ENCODE data around the gene BHMT2. TPM values are rescaled to one million over a fixed set of nuclear protein-coding genes. Genes with fewer than 3 reads are reported as not detected.

Gene BHMT2
- total and polyA plus RNA-seq, 8 donors: 0.28 to 2.8 (median 1.6) TPM

DNA sequence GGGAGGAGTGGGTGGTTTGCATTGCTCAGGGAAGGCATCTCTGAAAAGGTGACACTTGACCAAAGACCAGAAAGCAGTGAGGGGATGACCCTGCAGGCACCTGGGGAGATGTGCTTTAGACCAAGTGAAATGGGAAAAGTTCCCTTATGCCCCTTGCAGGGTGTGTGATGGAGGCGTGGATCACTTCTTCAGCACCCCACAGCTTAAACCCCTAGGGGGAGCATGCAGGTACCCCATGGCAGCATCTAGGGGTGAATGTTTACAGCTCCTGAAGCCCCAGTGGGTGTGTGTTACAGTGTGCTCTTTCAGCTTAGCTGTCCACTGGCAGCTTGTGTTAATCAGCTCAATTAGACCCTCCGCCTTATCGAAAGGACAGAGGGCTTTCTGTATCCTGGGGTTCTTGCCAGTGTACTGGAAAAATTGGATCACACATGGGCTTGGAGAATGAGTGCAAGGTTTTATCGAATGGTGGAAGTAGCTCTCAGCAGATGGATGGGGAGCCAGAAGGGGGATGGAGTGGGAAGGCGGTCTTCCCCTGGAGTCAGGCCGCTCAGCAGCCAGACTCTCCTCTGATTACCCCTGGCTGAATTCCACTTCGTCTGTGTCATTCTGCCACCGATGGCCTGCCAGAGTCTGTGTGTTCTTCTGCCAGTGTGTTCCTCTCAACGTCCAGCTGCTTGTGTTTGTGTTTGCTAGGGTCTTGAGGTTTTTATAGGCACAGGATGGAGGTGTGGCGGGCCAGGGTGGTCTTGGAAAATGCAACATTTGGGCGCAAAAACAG is 6.3 kb downstream of the BHMT2 start:
- ATAC-seq: no peak
- H3K27me3 ChIP-seq: no peaks in the 10 kb centered on the region
- TF ChIP-seq, protein P1, sequence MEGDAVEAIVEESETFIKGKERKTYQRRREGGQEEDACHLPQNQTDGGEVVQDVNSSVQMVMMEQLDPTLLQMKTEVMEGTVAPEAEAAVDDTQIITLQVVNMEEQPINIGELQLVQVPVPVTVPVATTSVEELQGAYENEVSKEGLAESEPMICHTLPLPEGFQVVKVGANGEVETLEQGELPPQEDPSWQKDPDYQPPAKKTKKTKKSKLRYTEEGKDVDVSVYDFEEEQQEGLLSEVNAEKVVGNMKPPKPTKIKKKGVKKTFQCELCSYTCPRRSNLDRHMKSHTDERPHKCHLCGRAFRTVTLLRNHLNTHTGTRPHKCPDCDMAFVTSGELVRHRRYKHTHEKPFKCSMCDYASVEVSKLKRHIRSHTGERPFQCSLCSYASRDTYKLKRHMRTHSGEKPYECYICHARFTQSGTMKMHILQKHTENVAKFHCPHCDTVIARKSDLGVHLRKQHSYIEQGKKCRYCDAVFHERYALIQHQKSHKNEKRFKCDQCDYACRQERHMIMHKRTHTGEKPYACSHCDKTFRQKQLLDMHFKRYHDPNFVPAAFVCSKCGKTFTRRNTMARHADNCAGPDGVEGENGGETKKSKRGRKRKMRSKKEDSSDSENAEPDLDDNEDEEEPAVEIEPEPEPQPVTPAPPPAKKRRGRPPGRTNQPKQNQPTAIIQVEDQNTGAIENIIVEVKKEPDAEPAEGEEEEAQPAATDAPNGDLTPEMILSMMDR (IDR thresholded peaks at IDR 0.05): no peak
- no peak for DNase-seq
- no peaks in the 10 kb centered on the region for H3K36me3 ChIP-seq
- no peak overlapping the region for H3K4me3 ChIP-seq
- intact Hi-C loops (cut with DNase I): no loop called here
- no peak for FAIRE-seq
- H3K27ac ChIP-seq: no peak overlapping the region
- 82 to 89% methylated on average over 10 to 11 of the region's 11 CpGs for WGBS, 2 donors
- no peaks in the 10 kb centered on the region for H3K9me3 ChIP-seq
- no peaks in the 10 kb centered on the region for H3K4me1 ChIP-seq

DNA sequence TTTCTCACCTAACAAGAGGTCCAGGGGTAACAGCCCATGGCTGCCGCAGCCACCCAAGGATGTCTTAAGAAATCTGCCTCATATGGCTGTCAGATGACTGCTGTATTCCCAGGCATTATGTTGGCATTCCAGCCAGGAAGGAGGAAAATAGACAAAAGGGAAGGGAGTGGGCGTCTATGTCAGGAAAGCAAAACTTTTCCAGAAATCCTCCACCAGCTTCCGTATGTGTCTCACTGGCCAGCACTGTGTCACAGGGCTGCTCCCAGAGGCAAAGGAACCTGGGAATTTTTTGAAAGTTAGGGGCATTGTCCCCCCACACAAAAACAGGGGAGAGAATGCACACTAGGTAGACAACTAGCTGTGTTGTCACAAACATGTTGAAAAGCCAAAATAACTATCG is 7.3 kb downstream of the BHMT2 start:
- H3K4me1 ChIP-seq: no peaks in the 10 kb centered on the region
- no peaks in the 10 kb centered on the region for H3K9me3 ChIP-seq
- whole genome bisulfite sequencing, 2 donors: 78 to 82% methylated on average over 4 of the region's 4 CpGs
- H3K4me3 ChIP-seq: no peak overlapping the region
- intact Hi-C loops (cut with DNase I): no loop called here
- no peak for ATAC-seq
- no peak for FAIRE-seq
- no peak for DNase-seq
- TF ChIP-seq, protein P1 (IDR thresholded peaks at IDR 0.05): no peak
- no peaks in the 10 kb centered on the region for H3K36me3 ChIP-seq
- H3K27me3 ChIP-seq: no peaks in the 10 kb centered on the region
- no peak overlapping the region for H3K27ac ChIP-seq

DNA sequence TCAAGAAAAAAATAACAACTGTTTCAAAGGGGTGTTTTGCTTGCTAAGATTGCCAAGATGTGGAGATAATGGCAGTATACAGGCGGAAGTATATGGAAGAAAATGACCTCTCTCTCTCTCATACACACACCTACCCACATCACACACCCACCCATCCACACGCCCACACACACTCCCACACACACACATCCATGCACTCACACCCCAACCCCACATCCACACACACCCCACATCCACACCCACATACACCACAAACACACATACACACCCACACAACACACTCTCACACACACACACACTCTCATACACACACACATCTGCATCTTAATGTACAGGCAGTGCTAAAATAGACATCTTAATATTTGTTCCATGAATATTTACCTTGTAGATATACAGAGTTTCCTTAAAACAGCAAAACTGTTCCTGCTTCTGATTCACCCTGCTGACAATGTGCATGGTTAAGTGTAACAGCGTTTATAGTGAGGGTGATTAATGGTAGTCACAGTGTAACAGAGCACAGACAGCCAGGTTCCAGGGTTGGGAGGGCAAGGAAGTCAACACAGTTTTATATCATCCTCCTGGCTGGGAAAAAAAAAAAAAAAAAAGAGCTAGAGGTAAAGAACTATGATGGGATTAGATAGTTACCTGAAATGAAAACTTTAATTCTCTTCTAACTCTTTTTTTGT is 8.3 kb downstream of the BHMT2 start:
- FAIRE-seq (no peak), ATAC-seq (no peak)

DNA sequence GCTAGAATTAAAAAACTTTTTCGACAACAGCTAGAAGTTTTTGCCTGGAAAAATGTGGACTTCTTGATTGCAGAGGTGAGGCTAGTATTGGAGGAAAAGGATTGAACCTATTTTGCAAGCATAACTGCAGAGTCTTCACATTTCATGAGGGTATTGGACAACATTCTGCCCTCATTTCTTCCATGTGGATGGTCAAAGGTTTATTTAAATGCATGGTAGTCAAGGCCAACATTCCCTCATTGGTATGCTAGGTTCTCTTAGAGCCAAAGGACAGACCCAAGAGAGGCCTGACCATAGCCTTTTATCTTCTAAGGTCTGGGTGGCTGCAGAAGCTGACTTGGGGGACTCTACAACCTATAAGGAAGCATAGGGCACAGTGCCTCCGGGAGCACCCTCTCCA is 11.2 kb downstream of the BHMT2 start:
- H3K27ac ChIP-seq: no peak overlapping the region
- intact Hi-C loops (cut with DNase I): no loop called here
- no peaks in the 10 kb centered on the region for H3K9me3 ChIP-seq
- no peak overlapping the region for H3K4me3 ChIP-seq
- ATAC-seq (no peak), FAIRE-seq (no peak), DNase-seq (no peak)
- 76 to 91% methylated on average over 2 of the region's 2 CpGs for WGBS, 2 donors
- TF ChIP-seq, protein P1 (IDR thresholded peaks at IDR 0.05): no peak
- H3K36me3 ChIP-seq: no peaks in the 10 kb centered on the region
- H3K27me3 ChIP-seq: no peaks in the 10 kb centered on the region
- H3K4me1 ChIP-seq: no peaks in the 10 kb centered on the region

More for the DNA sequence above, 8.3 kb downstream of the BHMT2 start:
- DNase-seq: no peak
- TF ChIP-seq, protein P1 (IDR thresholded peaks at IDR 0.05): no peak
- intact Hi-C loops (cut with DNase I): no loop called here
- H3K36me3 ChIP-seq: no peaks in the 10 kb centered on the region
- H3K4me1 ChIP-seq: no peaks in the 10 kb centered on the region
- WGBS, 2 donors: 63 to 74% methylated on average over 3 of the region's 3 CpGs
- H3K9me3 ChIP-seq: no peaks in the 10 kb centered on the region
- no peak overlapping the region for H3K4me3 ChIP-seq
- no peaks in the 10 kb centered on the region for H3K27me3 ChIP-seq
- H3K27ac ChIP-seq: no peak overlapping the region

DNA sequence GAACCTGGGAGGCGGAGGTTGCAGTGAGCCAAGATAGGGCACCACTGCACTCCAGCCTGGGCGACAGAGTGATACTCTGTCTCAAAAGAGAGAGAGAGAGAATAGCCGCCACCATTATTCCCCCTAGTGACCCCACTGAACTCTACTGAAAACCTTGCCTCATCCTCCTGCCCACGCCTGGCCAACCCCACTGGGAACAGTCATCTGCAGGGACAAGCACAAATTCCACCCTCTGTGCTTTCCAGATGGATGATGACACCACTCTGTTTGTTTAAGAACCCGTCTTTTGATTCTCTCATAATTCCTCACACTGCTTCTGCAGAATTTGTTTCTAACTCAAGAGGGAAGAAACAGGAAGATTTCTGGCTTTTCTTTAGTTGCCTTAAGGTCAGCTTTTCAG is 12.2 kb downstream of the BHMT2 start:
- Histone ChIP-seq H3K4me1 (no peaks in the 10 kb centered on the region), H3K27ac (no peak overlapping the region), H3K4me3 (no peak overlapping the region), H3K27me3 (no peaks in the 10 kb centered on the region), H3K36me3 (no peaks in the 10 kb centered on the region), H3K9me3 (no peaks in the 10 kb centered on the region)
- WGBS, 2 donors: 94 to 96% methylated on average over 5 of the region's 5 CpGs
- DNase-seq: no peak
- TF ChIP-seq, protein P1 (IDR thresholded peaks at IDR 0.05): no peak
- FAIRE-seq: no peak
- intact Hi-C loops (cut with DNase I): no loop called here
- no peak for ATAC-seq

All from pancreas (tissue), 10 donors.